Measurements from ENCODE around the gene CLASRP.

The CLASRP gene

DNA sequence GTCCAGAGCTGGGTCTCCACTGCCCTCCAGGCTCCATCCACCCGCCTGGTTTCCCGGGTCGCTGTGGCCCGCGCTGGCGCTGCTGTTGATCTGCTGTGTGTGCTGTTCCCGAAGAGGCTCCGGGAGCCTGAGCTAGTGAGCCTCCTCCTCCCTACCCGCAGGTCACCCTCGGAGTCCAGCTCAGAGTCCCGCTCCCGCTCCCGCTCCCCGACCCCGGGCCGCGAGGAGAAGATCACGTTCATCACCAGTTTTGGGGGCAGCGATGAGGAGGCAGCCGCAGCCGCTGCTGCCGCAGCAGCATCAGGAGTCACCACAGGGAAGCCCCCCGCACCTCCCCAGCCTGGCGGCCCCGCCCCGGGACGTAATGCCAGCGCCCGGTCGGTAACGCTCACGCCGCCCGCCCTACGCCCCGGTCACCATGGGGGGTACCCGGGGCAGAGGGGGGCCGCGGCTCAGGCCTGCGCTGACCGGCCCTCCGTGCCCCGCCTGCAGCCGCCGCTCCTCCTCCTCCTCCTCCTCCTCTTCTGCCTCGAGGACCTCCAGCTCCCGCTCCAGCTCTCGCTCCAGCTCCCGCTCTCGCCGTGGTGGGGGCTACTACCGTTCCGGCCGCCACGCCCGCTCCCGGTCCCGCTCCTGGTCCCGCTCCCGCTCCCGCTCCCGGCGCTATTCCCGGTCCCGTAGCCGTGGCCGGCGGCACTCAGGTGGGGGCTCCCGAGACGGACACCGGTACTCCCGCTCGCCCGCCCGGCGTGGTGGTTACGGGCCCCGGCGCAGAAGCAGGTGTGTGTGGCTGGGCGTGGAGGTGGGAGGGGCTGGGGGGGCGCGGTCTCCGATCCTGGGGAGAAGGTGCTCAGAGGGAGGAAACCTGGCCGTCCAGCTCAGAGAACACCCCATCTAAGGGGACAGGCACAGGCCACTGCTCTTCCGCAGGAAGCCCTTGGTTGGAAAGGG is 25.3 kb downstream of the CLASRP start:
- no peak for DNase-seq

DNA sequence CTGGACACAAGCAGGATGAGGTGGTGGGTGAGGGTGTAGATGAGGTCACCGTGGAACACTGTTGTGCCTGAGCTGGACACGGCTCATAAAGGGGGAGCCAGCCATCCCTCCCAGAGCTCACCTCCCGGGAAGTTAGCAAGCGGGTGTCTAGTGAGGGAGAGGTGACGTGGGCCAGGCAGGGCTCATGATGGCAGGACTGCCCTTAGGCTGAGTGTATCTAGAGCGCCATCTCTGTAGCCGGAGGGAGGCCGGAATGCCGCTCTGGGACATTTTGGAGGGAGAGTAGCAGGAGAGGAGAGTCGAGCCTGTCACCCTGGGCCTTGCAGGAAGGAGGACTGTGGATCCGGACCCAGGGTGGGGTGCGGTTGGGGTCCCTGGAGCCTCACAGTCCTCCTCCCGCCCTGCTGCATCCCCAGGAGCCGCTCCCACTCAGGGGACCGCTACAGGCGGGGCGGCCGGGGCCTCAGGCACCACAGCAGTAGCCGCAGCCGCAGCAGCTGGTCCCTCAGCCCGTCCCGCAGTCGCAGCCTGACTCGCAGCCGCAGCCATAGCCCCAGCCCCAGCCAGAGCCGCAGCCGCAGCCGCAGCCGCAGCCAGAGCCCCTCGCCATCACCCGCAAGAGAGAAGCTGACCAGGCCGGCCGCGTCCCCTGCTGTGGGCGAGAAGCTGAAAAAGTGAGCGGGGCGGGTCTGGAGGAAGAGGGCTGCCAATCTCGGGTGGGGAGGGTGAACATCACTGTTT is 28.2 kb downstream of the CLASRP start:
- DNase-seq, result no peak

DNA sequence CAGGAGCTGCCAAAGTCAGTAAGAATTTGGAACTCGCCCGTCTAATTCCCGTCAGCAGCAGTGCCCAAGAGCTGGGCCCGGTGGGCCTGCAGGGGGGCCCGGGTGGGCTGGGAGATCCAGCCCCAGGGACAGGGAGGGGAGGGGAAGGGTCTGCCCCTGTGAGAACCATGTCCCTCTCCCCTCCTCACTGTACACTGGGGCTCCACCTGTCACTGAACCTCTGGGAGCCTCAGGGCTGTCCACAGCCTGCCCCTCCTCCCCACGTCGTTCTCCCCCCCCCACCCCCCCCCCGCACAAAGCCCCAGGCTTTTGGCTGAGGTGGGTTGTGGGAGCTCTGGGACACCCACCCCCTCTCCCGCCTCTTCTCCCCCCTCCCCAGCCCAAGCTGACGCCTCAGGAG is 29.2 kb downstream of the CLASRP start:
- DNase-seq, result no peak

DNA sequence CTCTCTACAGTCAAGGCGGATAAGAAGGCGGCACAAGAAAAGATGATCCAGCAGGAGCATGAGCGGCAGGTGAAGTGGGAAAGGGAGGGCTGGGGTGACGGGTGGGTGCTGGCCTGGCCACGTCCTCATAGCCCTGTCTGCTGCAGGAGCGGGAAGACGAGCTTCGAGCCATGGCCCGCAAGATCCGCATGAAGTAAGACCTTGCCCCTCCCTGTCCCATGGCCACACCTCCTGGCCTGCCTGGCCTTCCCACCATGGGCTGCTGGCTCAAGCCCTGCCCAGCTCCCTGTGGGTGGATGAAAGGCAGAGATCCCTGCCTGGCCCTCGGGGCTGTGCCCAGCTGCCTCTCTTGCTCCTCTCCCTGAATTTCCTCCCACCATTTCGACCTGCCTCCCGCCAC is 30.2 kb downstream of the CLASRP start:
- DNase-seq, result no peak

DNA sequence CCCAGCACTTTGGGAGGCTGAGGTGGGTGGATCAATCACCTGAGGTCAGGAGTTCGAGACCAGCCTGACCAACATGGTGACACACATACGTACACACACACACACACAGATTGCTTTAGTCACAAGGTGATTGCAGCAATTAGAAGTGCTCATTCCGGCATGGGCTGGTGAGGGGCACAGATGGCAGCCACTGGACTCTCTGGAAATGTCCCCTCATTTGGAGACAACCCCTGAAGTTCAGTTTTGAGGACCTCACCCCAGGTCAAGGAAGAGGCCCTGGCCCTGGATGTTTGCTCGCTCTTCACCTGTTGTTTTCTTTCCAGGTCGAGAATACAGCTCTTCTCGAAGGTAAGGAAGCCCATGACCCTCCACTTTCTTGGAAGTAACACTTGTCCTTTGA is 31.4 kb downstream of the CLASRP start:
- DNase-seq, result no peak

DNA sequence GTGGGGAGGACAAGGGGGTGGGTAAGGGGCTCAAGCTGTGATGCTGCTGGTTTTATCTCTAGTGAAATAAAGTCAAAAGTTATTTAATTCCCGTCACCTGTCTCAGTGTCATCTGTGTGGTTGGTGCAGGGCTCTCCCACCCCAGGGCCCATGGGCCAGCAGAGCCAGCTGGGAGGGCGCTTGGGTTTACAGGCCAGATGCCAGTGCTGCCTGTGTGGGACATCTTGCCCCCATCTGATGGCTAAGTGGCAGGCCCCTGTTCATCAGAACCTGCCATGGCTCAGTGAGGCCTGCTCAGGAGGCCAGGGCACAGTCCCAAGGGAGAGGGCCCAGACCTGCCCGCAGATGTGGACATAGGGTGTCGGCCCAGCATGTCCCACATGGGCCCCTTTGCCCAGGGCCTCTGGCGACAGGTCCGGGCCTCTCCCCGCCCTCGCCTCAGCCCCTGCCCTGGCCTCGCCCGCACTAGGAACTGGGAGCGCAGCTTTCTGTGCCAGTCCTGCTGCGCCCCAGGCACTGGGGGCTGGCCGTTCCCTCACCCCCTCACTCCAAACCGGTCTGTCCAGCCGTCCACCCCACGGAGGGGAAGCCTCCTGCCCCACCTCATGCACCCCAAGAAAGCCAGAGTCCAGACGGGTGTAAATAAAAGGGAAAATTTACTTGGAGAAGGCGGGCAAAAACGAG is 32.2 kb downstream of the CLASRP start:
- no peak for DNase-seq

DNA sequence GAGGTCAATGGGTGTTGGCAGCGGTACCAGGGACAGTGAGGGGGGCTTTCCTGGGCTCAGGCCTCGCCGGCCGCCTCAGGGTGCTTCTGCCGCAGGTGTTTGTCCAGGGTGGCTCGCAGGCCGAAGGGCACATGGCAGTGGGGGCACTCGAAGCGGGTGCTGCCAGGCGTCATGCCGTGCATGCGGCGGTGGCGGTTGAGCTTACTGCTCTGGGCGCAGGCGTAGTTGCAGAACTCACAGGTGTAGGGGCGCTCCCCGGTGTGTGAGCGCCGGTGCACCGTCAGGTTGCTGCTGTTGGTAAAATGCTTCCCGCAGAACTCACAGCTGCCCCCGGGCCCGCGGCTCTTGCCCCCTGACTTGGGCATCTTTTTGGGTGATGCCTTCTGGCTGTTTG is 32.7 kb downstream of the CLASRP start:
- no peak for DNase-seq

DNA sequence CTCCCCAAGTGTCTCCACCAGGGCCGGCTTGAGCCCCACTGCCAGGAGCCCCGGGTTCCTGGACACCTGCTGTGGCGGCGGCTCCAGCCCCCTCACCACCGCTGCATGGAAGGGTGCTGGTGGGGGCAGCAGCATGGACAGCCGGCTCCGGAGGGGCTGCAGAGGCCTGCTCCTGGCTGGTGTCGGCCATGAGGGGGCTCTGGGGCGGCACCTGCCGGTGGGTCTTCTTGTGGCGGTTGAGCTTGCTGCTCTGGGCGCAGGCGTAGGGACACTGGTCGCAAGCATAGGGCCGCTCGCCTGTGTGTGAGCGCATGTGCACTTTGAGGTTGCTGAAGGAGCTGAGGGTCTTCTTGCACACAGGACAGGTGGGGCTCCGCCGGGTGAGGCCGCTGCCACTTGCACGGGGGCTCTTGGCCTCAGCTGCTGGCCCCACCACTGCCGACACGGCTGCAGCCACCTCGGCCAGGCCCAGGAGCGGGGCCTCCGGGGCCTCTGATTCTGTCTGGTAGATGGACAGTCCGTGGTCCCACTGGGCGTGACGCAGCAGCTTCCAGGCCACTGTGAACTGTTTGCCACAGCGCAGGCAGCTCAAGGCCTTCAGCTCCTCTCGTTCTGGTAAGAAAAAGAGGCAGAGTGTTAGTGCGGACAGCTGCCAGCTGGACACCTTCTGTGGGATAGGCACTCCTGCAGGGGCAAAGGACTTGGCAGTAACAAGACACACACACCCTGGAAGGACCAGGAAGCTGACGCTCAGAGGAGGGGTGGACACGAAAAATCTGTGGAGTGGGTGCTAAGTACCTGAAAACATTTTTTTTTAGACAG is 33.3 kb downstream of the CLASRP start:
- no peak for DNase-seq

DNA sequence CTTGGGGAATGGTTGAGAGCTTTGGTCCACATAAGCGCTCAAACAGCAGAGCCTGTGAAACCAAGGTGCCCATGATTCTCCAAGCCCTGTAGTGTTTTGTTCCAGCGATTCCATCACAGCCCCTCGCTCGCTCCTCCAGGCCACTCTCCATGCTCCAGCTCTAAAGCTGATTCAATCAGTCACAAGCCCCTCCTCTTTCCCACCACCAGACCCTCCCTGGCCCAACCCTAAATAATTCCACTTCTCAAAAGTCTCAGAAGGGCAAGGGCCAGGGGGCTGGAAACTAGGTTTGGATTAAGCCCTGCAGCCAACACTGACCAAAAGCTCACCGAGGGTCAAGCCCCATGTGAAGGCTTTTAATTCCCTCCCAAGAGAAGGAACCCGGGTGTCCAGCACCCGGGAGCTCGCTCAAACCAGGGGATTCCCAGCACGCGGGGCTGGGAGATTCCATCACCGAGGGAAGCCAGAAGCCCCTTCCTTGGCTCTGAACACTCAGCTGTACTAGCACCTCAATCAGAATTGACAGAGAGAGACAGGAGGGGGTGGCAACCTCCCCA is 36.0 kb downstream of the CLASRP start:
- DNase-seq, result no peak

DNA sequence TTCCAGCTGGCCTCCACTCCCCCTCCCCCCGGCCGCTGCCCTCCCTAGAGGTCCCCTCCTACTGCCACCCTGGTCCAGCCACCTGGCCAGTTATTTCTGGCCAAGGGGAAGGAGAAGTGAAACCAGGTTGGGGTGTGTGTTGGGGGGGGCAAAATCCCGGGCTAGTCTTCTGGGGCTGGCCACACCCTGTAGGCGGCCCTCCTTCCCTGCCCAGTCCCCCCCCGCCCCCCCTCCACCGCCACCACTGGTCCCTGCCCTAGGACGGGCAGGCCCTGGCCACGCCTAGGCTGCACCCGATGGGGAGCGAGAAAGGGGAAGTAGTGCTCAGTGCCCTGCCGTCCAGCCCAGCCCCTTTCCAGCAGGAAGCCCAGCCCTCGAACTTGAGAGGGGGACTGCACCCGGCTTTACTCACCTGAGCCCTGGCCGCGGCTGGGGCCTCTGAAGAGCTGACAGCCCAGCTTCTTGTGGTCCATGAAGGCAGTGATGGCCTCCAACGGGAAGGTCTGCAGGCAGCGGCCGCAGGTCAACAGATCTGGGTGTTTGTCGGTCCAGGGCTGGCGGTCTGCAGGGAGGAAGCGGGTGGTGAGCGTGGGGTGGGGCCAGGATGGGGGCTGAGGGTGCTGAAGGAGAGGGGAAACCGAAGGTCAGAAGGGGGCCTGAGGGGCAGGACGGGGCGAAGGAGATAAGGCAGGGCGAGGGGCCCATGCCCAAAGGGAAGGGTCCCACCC is 36.6 kb downstream of the CLASRP start:
- peak; percentile 28 for DNase-seq

DNA sequence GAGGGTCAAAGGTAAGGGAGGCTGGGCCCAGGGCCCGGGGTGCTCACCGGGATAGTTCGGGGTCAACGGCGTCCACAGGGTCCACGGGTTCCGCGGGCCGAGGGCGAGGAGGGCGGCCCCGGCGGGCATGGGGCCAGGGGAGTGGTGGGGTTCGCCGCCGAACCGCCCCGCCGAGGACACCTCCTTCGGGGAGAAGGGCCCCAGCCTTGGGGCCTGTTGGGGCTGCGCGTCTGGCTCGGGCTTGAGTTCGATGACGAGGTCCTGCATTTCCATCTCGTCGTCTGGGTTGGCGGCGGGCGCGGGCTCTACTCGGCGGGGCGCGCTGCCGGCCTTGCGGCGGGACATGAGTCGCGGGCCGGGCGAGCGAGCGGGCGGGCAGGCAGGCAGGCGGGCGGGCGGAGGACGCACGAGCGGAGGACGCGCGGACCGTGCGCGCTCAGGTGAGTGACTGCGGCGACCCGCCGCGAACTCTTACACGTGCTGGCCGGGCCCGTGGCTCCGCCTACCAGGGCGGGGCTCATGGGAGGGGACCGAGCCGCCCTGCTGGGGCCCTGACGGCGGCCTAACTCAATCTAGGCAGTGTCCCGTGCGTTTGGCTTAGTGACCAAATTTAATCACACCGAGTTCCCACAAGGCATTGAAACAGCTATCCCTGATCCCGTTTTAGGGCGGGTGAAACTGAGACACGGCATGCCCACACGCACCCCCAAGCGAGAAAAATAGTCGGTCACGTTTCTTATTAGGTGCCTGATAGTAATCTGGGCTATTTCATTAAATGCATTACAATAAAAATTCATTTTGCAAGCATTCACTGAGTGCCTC is 37.4 kb downstream of the CLASRP start, which contains the start of gene ZNF296:
ZNF296 (minus strand) TSS at position 450 of the 822 bp plus-strand sequence; CDS start at position 345, 105 bp downstream.
- DNase-seq, result peak; percentile 82

DNA sequence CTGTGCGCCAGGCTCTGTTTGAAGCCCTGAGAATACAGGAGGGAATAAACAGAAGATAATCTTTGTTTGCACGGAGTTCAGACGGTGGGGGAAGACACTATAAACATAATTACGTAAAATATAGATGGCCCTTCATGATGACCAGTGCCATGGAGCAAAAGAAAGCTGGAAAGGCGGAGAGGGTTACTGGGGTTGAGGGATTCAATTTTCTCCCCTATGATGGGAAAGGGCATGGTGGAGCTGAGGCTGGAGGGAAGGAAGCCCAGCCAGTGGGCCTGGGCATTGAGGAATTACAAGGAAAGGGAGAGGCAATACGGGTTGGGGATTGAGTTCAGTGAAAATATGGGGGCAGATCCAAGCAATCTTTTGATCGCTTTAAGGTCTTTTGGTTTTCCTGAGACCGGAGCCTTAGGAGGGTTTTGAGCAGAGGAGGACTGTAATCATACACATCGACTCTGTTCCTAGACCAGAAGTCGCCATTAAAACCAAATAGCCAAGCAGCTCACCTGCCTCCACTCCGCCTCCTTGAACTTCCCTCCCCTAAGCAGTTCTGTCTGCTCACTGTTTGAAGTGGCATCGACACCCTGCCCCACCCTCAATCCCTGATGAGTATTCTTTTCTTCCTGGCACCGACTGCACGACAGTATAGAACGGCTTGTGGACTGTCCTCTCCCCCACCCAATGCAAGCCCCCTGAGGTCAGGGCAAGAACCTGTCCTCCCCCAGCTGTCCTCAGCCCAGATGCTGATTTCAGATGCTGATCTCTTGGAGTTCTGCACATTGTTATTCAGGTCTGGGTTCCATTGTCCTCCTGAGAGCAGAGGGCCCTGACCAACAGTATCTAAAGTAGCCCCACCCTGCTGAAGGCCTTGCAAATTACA is 38.2 kb downstream of the CLASRP start:
- no peak for DNase-seq

DNA sequence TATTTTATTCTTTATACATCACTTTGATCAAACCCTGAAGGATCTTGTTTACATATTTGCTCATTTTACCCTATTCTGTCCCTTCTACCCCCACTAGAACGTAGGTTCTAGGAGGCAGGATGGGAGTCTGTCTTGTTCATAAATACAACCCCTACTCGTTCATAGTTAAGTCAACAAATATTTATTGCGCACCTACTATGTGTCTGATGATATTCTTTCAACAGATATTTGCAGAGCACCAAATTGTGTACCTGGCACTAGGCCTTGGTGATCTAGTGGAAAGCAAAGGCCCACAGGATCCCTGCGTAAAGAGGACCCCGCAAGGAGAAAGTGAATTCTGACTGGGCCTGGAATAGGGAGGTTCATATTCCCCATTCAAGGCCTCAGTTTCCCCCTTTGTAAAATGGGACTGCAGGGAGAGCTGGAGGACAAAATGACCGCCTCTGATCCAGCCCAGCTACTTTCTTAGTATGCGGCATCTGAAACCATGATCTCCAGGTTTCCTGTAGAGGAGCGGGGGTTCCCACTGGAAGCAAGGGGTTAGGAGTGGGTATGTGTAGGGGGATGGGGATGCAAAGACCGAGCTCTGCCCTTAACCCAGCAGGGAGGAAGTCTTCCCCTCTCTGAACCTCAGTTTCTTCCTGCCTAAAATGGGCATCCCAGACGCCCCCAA is 39.7 kb downstream of the CLASRP start:
- no peak for DNase-seq

DNA sequence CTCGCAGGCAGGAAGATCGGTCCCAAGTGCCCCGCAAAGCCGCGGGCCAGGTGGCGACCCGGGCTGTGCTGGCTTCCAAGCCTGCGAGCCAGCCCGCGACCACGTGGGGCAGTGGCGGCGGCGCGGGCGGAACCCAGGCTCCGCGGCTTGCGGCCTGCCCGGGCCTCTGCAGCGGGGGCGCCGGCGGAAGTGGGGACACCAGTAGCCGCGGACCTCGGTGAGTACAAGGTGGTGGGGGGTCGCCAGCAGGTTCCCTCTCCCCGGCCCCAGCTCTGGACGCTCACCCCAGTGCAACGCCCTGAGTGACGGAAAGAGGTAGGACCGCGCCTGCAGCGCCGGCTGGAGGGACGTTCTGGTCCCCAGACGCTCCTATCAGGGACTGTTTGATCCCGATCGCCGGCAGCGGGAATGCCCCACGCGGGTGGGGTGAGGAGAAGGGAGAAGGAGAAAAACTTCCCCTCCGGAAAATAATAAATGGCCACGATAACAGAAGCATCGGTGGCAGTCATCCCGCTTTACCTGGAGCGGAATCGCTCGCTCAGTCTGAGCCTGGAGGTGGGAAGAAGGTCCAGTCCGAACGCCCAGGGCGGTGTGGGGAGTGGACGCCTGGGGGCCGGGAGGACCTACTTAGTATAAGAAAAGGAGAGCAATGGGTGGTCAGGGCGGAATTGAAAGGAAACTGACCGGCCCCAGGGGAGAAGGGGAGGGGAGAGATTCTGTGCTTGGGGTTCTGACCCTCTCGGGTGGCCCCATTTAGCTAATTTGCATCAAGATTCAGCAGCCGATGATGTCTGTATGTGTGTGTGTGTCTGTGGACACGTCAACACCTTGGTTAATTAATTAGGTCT is 40.4 kb downstream of the CLASRP start, which contains the start of gene GEMIN7:
GEMIN7 (plus strand) TSS at position 198 of the 848 bp plus-strand sequence. CDS start 10,855 bp downstream, outside the sequence.
- DNase-seq, result peak; percentile 86

DNA sequence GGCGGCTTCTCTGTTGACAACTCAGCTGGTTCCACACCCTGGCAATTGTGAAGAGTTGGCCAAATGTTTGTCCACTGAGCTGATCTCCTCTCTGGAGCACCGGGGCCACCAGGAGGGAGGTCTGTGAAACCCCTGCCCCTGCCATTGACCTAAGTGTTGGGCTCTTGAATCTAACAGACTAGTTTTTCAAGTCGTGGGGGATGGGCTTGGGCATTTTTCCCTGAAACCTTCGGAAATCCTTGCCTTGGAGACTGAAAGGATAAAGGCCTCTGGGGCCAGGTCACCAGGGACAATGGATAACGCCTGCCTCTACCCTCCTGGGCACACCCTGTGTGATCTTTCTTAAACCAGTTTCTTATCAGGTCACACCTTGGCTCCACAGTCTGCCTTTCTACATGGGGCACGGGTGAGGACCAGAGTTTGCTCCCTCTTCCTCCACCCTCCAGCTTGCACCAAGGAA is 41.1 kb downstream of the CLASRP start:
- no peak for DNase-seq

DNA sequence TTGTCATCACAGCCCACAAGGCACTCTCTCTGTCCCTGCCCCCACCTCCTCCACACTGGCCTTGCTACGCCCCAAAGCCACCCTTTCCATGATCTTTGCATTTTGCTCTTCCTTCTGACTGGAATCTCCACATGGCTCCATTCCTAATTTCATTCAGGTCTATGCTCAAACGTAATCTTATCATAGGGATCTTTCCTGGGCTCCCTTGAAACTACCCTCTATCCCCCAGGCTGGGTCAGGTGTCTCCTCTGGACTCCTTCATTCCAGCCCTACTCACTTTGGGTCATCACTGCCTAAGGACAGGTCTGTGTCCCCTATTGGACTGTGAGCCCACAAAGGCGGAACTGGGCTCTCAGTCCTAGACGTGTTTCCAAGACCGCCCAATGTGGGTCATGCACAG is 43.3 kb downstream of the CLASRP start:
- no peak for DNase-seq

DNA sequence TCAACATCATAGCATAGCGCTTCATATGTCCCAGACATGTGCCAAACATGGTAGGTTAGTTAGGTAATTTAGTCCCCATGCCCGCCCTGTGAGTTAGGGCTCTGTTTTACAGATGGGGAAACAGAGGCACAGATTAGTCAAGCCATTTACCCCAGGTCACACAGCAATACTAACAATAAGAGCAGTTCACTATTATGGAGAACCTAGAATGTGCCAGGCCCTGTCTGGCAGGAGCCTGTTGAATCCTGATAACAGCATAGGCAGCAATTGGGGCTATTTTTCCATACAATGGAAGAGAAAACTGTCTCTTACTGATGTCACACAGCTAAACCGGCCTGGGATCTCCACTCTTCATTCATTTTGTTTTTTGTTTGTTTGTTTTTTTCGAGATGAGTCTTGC is 47.6 kb downstream of the CLASRP start:
- no peak for DNase-seq

DNA sequence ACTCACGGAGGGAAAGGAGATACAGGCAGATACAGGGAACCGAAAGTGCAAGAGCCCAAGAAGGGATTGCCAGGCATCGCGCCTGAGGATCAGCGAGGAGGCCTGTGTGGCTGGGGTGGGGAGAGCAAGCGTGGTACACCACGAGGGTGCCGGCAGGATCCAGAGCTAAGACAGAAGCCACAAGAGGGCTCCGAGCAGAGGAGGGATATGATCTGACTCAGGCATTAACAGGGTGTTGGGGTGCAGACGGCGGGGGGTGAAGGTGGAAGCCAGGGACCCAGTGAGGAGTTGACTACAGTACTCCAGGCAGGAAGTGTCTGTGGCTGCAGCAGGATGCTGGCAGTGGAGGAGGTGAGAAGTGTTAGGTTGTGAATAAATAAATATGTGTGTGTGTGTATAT is 48.7 kb downstream of the CLASRP start:
- peak; percentile 35 for DNase-seq

All from stimulated activated CD4-positive, alpha-beta T cell treated with anti-CD3 and anti-CD28 coated beads, Interleukin-1b, Interleukin-23, amount 100 ng/mL, for 48 hours (primary cell).